Tibial artery (tissue), 4 donors: Measurements from ENCODE around the gene CIDEB.

Experiments
- DNase-seq, 2 donors: peaks; one replicate each; pipeline ENCODE4 v3.0.0-alpha.2; 2019
- H3K27ac ChIP-seq, 2 donors: fragments of 200-600 bp; sonication (generic) in 1 of 2; 1 replicate in 1 of 2; 2 replicates in 1 of 2; pipeline ENCODE4 v1.5.1; 2018 to 2019; ENCODE audit warnings: mild to moderate bottlenecking in 1 of 2
- H3K27me3 ChIP-seq, 2 donors: fragments of 200-600 bp; sonication (generic) in 1 of 2; one replicate each; pipeline versions ENCODE4 v1.5.1 to v1.6.0; 2016 to 2019
- H3K36me3 ChIP-seq, 3 donors: fragments of 200-600 bp; sonication (generic) in 2 of 3; one replicate each; pipeline ENCODE4 v1.5.1; 2016 to 2019; ENCODE audit warnings: mild to moderate bottlenecking in 2 of 3
- H3K4me1 ChIP-seq, 4 donors: fragments of 200-600 bp; sonication (generic) in 2 of 4; 1 replicate in 3 of 4; 2 replicates in 1 of 4; pipeline ENCODE4 v1.5.1; 2016 to 2019
- H3K4me3 ChIP-seq, 2 donors: fragments of 200-600 bp; sonication (generic) in 1 of 2; 1 replicate in 1 of 2; 2 replicates in 1 of 2; pipeline ENCODE4 v1.5.1; 2018 to 2019; ENCODE audit warnings: mild to moderate bottlenecking in 2 of 2
- H3K9me3 ChIP-seq, 3 donors: fragments of 200-600 bp; sonication (generic) in 1 of 3; one replicate each; pipeline ENCODE4 v1.5.1; 2016 to 2019
- CTCF ChIP-seq, 2 experiments: fragments of 200-600 bp in 1 of 2; fragments of 450-650 bp in 1 of 2; IDR thresholded peaks; one replicate each; pipeline ENCODE4 v1.5.1; 2017 to 2019; ENCODE audit warnings: antibody characterized with exemption in 2 of 2, mild to moderate bottlenecking in 1 of 2, moderate library complexity in 1 of 2
- intact Hi-C: fragments of 100-400 bp; cut with DNase I; formaldehyde crosslinking; loops from one replicate; pipeline ENCODE4 v1.15.0; 2023; ENCODE audit warnings: low total_unique reads

The CIDEB gene

GRCh38 chr14:24337144-24337823, 29.5 kb upstream of the CIDEB start:
- Histone ChIP-seq H3K4me1 (peaks cover 0 to 36% (median 23%) of the 10 kb centered on the region in 4 donors), H3K27ac (no peak overlapping the region)
- intact Hi-C loops = no loop called here

GRCh38 chr14:24335461-24336171, 27.8 kb upstream of the CIDEB start:
- Histone ChIP-seq H3K27me3 (peaks cover 6 to 76% of the 10 kb centered on the region in 2 donors), H3K9me3 (no peaks in the 10 kb centered on the region), H3K27ac (no peak overlapping the region), H3K4me1 (peaks cover 0 to 42% (median 28%) of the 10 kb centered on the region in 4 donors), H3K4me3 (peak overlapping the region; percentile 35 to 44), H3K36me3 (no peaks in the 10 kb centered on the region)
- no peak for TF ChIP-seq CTCF (IDR thresholded peaks at IDR 0.05)
- intact Hi-C loops = no loop called here
- DNase-seq = no peak

More at GRCh38 chr14:24337144-24337823, 29.5 kb upstream of the CIDEB start:
- peaks cover 6 to 79% of the 10 kb centered on the region in 2 donors for H3K27me3 ChIP-seq
- no peak for TF ChIP-seq CTCF (IDR thresholded peaks at IDR 0.05)
- no peak for DNase-seq
- H3K9me3 ChIP-seq = no peaks in the 10 kb centered on the region
- H3K36me3 ChIP-seq = no peaks in the 10 kb centered on the region
- no peak overlapping the region for H3K4me3 ChIP-seq

GRCh38 chr14:24334431-24335291, 26.9 kb upstream of the CIDEB start, which contains the start of gene ADCY4:
TSS of gene ADCY4 (minus strand) at chr14:24335071. CDS start at chr14:24334652, 419 bp downstream.
- Histone ChIP-seq H3K4me3 (peak within 1 kb of the TSS; percentile 35 to 44), H3K4me1 (peaks cover 0 to 42% (median 28%) of the 10 kb centered on the region in 4 donors), H3K27ac (no peak within 1 kb of the TSS), H3K9me3 (no peaks in the 10 kb centered on the region), H3K27me3 (peaks cover 6 to 71% of the 10 kb centered on the region in 2 donors), H3K36me3 (no peaks in the 10 kb centered on the region)
- intact Hi-C loops = no loop called here
- no peak for DNase-seq
- no peak for TF ChIP-seq CTCF (IDR thresholded peaks at IDR 0.05)

GRCh38 chr14:24332268-24332993, 24.7 kb upstream of the CIDEB start:
- Histone ChIP-seq H3K4me1 (peaks cover 0 to 35% (median 27%) of the 10 kb centered on the region in 4 donors), H3K9me3 (no peaks in the 10 kb centered on the region), H3K27me3 (peaks cover 6 to 49% of the 10 kb centered on the region in 2 donors), H3K36me3 (no peaks in the 10 kb centered on the region), H3K27ac (no peak overlapping the region), H3K4me3 (peak overlapping the region; percentile 12 to 26)
- intact Hi-C loops = loop anchor here (2.0 kb wide), 1 partner anchor 98 kb away; no protein-coding TSS in a partner anchor
- TF ChIP-seq CTCF (IDR thresholded peaks at IDR 0.05) = peak; percentile 70 to 79
- DNase-seq = peak; percentile 72 to 82
